Measurements from ENCODE around the gene DHDDS. TPM values are rescaled to one million over a fixed set of nuclear protein-coding genes. Genes with fewer than 3 reads are reported as not detected.
"Not testable (repeated sequence)": the region's sequence is repeated elsewhere in the genome, so short reads cannot be mapped to it uniquely, and the experiment has no call there.

Gene DHDDS, protein sequence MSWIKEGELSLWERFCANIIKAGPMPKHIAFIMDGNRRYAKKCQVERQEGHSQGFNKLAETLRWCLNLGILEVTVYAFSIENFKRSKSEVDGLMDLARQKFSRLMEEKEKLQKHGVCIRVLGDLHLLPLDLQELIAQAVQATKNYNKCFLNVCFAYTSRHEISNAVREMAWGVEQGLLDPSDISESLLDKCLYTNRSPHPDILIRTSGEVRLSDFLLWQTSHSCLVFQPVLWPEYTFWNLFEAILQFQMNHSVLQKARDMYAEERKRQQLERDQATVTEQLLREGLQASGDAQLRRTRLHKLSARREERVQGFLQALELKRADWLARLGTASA
- 10 to 100 TPM; 18.0 to 25.1 (median 20.2) TPM for polyA plus RNA-seq (ENCODE audit: insufficient read length in 10 of 10)
- long read RNA-seq, donor 1, partial matches to known transcripts = 0 of 2 reads
- long read RNA-seq, donor 1, other reads (novel, unspliced or antisense) = 0 of 2 reads
- long read RNA-seq, donor 2, partial matches to known transcripts = 0 of 3 reads
- long read RNA-seq, donor 2, other reads (novel, unspliced or antisense) = 0 of 3 reads
- long read RNA-seq, donor 3 = 0 reads
- long read RNA-seq, donor 4, partial matches to known transcripts = 0 of 1 reads
- long read RNA-seq, donor 4, other reads (novel, unspliced or antisense) = 0 of 1 reads
- long read RNA-seq, donor 5, partial matches to known transcripts = 0 of 2 reads
- long read RNA-seq, donor 5, other reads (novel, unspliced or antisense) = 0 of 2 reads
- long read RNA-seq, donor 6, partial matches to known transcripts = 0 of 5 reads
- long read RNA-seq, donor 6, other reads (novel, unspliced or antisense) = 0 of 5 reads
- long read RNA-seq, donor 7, partial matches to known transcripts = 0 of 2 reads
- long read RNA-seq, donor 7, other reads (novel, unspliced or antisense) = 0 of 2 reads
- long read RNA-seq, donor 8, partial matches to known transcripts = 0 of 1 reads
- long read RNA-seq, donor 8, other reads (novel, unspliced or antisense) = 0 of 1 reads
- long read RNA-seq, donor 9 = 0 reads

DNA sequence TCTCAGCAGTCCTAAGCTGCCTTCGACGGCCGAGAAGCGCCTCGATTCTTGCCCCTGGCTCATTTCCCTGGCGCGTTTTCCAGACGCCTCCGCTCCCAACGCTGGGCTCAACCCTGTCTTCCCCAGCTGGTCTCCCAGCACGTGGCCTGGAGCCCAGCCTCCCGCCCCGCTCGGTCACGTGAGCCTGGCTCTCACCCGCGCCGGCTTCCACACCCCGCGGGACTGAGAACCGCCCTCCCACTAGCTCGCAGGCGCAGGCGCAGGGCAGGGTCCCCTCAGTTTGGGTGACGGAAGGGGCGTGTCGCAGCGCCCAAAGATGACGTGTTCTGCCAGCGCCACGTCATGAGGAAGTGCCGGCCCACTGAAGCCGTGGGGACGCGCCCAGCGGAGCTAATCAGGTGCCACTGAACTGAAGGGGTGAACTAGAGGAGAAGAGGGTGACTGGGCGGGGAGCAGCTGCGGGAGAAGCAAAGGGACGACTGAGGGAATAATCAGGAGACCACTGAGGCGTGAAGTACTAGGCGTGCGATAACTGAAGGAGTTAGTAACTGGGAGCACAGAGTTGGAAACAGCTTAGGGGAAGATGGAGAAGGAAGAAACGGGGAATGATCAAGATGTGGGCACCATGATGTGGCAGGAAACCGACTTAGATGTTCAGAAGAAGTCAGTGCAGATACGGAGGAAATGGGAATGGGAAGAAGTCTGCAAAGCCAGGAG is at the start of gene DHDDS:
DHDDS (plus strand) TSS at position 343 of the 717 bp plus-strand sequence. CDS start 625 bp downstream, outside the sequence.
- DNase-seq = peak; percentile 98 to 99 (median 99)

DNA sequence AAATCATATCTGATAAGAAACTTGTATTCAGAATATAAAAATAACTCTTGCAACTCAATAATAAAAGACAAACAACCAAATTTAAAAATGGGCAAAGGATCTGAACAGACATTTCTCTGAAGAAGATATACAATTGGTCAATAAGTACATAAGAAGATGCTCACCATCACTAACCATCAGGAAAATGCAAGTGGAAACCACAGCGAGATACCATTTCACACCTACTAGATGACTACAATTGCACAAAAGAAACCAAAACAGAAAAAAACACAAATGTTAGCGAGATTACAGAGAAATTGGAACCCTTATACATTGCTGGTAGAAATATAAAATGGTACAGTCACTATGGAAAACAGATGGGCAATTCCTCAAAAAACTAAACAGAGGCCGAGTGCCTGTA is 48.0 kb upstream of the DHDDS start:
- no peak for DNase-seq

DNA sequence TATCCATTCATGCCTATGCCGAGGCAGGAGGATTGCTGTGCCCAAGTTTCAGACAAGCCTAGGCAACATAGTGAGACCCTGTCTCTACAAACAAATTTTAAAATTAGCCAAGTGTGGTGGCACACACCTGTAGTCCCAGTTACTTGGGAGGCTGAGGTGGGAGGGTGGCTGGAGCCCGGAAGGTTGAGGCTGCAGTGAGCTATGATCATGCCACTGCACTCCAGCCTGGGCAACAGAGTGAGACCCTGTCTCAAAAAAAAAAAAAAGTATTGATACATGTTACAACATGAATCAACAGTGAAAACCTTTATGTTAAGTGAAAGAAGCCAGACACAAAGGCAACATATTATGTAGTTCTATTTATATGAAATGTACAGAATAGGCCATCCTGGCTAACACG is 47.1 kb upstream of the DHDDS start:
- DNase-seq = not testable (repeated sequence)

DNA sequence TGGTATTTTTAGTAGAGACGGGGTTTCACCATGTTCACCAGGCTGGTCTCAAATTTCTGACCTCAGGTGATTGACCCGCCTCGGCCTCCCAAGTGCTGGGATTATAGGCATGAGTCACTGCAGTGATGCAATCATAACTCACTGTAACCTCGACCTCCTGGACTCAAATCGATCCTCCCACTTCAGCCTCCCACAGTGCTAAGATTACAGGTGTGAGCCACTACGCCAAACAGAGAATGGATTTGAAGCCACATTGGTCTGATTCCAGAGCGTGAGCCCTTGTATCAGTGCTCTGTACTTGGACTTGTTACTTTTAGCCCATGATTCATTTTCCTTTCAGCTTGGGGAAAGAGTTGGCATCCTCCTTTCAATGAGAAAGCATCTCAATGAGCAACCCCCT is 44.7 kb upstream of the DHDDS start:
- no peak for DNase-seq

DNA sequence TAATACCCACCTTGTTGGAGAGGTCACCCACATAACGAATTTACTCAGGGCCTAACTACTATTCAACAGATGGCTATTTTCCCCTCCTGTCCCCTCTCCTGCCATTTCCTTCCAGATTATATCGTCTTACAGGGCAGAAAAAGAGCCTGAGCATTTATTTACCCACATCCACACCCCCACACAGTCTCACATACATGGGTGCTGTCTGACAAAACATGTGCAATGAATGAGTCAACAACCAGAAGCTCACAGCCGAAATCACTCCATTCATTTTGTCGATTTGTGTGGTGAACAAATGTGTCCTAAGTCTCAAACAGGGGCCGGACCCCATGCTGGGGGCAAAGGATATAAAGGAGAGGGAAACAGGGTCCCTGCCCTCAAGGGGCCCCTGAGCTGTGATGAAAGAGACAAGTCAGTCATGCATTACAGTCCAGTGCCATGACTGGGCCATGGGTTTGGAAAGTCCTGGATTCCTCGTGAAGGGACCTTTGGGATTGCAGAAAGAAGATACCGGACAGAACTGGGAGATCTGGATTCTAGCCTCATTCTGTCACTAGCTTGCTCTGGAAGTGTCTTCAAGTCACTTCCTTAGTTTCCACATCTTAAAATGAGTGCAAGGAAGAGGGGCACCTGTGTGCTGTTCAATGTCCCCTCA is 43.2 kb upstream of the DHDDS start:
- DNase-seq = no peak

DNA sequence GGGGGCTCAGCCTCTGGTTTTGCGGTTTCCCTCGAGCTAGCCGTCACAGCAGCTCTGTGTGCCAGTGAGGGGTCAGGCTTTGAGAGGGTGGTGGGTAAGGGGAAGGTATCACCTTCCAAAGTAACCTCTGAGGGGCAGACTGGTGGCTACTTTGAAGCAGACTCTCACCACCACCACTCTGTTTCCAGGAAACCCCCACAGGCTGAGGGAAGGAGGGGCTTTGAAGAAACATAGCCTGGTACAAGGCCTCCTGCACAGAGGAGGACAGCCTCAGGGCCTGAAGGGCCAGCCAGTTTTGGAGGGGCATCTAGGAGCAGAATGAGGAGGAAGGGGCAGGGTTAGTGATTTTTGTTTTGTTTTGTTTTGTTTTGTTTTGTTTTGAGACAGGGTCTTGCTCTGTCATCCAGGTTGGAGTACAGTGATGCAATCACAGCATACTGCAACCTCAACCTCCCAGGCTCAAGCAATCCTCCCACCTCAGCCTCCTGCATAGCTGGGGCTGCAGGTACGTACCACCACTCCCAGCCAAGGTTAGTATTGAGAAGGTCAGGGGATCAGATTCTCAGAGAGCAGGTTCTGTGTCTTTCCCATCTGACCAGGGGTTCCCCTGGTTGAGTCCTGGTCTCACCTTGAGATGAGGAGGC is 42.4 kb upstream of the DHDDS start:
- DNase-seq = no peak

DNA sequence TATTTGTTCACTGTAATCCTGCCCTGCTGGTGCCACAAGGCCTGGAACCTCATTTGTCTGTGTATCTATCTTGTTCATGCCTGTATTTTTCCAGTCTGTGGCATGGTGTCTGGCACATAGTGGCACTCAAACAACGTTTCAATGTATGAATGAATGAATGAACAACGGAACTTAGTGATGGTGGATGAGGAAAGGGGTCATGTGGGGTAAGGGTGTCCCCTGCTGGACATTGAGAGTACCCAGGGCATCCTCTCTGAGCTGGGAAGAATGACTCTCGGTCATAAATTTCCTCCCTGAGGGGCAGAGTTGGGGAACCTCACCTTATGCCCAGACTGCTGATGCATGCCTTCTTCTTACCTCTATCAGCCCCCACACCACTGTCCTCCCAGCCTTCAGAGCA is 40.7 kb upstream of the DHDDS start:
- DNase-seq = no peak

DNA sequence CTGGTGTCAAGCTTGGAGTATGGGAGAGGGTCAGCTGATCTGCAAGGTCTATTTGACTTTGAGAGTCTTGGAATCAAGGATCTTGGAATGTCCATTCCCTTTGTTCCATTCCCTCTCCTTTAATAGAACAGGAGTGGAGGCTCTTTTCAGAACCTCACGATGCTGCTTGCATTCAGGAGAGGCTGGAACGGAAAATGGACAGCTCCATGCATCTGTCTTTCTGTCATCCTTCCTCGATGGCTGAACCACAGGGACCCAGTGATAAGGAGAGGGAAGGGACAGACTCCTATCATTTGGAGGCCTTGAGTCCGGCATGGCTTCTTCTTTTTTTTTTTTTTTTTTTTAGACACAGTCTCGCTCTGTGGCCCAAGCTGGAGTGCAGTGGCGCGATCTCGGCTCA is 36.4 kb upstream of the DHDDS start:
- no peak for DNase-seq

DNA sequence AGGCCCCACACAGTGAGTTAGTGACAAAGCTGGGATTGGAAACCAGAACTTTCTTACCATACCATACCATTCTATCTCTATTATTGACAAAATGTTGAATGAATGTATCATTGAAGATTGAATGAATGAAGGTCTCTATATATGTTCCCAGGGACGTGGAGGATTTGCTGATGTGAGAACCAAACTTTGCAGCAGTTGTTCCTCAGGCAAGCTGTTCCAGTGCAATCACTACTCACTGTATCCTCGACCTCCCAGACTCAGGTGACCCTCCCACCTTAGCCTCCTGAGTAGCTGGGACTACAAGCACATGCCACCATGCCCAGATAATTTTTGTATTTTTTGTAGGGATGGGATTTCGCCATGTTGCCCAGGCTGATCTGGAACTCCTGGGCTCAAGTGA is 33.1 kb upstream of the DHDDS start:
- DNase-seq = no peak

DNA sequence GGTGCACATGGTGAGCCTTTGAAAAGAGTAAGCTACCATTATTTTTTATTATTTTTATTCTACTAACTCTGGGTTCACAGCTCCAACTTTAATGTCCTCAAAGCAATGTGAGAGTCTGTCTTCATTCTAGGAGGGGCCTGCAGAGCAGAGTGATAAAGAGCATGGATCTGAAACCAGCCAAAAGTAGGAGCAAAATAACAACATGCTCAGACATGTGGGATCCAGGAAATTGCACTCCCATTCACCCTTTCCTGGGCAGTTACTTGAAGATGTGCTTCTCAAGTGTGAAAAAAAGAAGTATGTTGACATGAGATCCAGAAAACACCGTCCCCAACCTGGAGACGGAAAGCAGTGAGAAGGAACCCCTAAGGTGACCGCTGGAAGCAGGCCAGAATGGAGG is 30.2 kb upstream of the DHDDS start:
- no peak for DNase-seq

DNA sequence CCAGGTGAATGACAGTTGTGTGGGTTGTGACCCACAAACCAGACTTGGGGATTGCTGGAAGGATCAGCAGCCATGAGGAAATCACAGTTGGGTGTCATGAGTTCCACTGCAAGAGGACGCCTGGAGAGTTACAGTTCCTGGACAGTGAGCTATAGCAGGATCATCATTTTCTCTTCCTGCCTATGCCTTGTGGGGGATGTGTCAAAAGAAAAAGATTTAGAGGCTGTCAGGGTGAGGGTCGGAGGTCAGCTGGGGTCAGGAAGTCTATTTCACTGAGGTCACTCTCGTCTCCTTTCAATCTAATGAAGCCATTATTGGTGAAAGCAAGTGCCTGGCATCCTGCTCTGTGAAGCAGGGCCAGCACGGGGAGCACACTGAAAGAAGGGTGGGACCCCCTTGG is 28.5 kb upstream of the DHDDS start:
- no peak for DNase-seq

DNA sequence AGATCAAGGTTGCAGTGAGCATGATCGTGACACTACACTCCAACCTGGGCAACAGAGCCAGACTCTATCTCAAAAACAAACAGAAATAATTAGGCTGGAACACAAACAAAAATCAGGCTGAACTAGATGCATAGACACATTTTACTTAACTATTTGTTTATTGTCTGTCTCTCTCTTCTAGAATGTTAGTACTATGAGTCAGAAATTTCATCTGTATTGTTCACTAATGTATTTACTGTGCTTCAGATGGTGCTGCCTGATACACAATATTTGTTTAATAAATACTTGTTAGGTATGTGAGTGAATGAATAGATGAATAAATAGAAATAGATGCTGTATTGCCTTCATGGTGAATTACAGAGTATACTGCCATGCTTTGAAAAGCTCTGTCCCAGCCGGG is 27.5 kb upstream of the DHDDS start:
- DNase-seq = no peak

DNA sequence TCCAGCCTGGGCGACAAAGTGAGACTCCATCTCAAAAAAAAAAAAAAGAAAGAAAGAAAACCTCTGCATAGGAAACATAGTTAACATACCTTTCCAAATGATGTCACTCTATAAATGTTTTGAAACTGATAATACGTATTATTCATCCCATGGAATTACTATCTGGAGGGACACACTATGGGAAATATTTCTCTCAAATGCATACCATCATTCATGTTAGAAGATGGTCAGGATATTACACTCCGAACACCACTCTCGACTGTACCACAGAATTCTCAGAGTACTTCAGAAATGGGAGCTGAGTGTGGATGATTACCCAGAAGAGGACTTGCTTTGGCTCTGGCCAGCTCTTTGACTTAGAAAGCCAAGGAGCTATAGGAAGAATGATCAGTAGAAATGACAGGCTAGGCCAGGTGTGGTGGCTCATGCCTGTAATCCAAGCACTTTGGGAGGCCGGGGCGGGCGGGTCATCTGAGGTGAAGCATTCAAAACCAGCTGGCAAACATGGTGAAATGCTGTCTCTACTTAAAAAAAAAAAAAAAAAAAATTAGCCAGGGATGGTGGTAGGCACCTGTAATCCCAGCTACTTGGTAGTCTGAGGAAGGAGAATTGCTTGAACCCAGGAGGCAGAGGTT is 26.7 kb upstream of the DHDDS start:
- DNase-seq = peak in 1 of 3 donors; percentile 28

DNA sequence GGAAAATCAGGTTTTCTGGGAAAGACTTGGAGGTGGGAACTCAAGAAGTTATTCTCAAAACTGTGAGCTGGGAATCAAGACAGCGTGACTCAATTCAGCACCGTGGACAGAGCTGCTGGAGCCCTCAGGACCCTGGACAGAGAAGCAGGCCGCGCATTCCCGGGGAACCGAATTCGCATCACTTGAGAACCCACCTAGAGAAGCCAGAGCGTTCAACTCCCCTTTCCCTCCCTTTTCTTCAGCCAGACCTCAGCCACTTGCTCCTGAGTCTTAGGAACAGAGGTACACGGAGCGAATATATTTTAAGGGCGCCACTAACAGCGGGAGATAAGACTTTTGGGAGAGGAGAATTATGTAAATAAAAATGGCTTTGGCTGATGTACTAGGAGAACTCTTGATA is 23.5 kb upstream of the DHDDS start:
- DNase-seq = peak; percentile 79 to 91 (median 86)

DNA sequence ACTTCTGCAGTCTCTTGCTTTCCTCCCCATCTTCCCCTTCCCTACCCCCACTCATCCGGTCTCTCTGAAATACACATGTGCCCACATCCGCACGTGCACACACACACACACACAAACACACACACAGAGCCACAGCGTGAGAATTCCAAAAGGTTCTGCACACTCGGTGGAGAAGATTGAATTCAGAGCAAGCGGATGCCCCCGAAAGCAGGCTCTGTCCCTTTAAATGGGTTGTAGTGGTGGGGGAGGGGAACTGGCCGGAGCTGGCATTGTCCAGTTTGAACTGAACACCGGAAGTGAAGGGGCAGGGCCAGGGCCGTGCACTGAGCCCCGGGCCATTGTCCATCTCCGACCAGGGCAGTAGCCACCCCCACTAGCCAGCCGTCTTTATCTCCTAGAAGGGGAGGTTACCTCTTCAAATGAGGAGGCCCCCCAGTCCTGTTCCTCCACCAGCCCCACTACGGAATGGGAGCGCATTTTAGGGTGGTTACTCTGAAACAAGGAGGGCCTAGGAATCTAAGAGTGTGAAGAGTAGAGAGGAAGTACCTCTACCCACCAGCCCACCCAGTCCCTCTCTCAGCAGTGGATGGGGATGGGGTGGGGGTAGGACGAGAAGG is 22.8 kb upstream of the DHDDS start:
- no peak for DNase-seq

DNA sequence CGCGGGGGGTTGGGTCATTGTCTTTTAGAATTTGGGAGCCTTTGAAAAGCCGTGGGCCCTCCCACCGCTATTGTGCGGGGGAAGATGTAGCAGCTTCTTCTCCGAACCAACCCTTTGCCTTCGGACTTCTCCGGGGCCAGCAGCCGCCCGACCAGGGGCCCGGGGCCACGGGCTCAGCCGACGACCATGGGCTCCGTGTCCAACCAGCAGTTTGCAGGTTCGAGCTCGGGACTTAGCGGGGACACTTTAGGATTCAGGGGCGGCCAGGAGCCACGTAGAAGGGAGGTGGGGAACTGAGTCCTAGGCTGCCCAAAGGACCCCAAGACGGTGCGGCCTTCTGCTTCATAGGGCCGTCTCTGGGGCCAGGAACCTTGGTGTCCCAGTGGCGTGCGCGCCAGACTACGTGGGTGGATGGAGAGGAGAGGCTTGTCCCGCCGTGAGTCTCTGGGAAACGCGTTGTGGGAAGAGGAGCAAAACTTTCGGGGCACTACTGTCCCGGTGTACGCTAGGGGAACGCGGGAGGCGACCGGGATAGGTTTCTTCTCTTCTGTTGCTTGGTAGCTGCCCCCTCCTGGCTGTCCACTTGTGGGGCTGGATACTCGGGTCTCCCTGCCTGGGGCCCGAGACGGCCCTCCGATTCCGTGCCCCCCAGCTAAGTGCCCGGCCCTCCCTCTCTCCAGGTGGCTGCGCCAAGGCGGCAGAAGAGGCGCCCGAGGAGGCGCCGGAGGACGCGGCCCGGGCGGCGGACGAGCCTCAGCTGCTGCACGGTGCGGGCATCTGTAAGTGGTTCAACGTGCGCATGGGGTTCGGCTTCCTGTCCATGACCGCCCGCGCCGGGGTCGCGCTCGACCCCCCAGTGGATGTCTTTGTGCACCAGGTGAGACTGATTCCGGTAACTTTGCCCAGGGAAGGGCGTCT is 21.2 kb upstream of the DHDDS start, which contains the start of gene LIN28A:
LIN28A (plus strand) TSS at position 112 of the 918 bp plus-strand sequence; CDS start at position 187, 75 bp downstream.
- no peak for DNase-seq

DNA sequence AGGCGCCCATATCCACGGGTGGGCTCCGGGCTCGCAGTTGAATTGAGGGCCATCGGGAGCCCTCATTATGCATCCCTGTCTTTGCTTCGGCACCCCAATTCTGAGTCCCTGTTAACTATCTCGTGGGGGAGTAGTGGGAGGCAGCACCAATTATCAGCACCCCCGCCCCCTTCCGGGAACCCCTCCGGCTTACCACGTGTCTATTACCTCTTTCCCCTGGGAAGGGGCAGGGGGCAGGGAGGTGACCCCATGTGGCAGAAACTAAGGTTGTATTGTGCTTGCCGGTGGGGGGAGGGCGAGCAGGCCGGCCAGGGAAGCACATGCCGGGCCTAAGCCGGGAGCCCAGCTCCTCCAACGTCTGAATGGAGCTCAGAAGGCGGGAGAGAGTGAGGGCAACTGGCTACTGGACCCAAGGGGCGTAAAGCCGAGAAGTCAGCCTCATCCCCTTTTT is 20.5 kb upstream of the DHDDS start:
- DNase-seq = no peak

DNA sequence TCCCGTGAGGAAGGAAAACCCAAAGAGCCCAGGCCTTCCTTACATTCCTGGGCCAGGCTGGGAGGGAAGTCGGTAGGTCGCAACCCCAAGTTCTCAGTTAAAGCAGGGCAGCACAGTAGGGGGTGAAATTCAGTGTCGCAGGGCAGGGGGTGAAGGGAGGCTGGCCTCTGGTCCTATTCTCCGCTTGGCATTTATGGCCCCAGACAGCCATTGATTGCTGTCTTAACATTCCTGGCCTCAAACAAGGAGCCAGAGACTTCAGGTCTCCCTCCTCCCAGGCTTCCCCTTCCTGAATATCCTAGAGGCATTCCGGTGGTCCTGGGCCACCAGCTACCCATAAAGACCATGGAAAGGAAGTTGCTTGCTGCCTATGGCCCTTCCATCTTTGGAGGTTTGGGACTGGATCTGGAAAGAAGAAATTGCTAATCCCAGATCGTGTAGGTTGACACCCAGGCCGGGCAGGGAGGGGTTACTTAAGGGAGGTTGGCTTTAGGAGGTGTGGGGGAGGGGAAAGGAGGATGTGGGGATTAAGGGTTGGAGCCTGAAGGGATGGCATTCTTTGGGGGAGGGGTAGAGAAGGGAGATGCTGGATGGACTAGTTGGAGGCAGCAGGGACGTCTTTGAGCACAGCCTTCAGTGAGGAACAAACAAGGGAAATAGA is 19.8 kb upstream of the DHDDS start:
- DNase-seq = no peak
